ENCODE results near the gene B4GALT5.
A peak's percentile ranks its signal among the peaks of the same experiment; 100 is the strongest.
"Not testable (repeated sequence)": the region's sequence is repeated elsewhere in the genome, so short reads cannot be mapped to it uniquely, and the experiment has no call there.

Gene B4GALT5, protein sequence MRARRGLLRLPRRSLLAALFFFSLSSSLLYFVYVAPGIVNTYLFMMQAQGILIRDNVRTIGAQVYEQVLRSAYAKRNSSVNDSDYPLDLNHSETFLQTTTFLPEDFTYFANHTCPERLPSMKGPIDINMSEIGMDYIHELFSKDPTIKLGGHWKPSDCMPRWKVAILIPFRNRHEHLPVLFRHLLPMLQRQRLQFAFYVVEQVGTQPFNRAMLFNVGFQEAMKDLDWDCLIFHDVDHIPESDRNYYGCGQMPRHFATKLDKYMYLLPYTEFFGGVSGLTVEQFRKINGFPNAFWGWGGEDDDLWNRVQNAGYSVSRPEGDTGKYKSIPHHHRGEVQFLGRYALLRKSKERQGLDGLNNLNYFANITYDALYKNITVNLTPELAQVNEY

DNA sequence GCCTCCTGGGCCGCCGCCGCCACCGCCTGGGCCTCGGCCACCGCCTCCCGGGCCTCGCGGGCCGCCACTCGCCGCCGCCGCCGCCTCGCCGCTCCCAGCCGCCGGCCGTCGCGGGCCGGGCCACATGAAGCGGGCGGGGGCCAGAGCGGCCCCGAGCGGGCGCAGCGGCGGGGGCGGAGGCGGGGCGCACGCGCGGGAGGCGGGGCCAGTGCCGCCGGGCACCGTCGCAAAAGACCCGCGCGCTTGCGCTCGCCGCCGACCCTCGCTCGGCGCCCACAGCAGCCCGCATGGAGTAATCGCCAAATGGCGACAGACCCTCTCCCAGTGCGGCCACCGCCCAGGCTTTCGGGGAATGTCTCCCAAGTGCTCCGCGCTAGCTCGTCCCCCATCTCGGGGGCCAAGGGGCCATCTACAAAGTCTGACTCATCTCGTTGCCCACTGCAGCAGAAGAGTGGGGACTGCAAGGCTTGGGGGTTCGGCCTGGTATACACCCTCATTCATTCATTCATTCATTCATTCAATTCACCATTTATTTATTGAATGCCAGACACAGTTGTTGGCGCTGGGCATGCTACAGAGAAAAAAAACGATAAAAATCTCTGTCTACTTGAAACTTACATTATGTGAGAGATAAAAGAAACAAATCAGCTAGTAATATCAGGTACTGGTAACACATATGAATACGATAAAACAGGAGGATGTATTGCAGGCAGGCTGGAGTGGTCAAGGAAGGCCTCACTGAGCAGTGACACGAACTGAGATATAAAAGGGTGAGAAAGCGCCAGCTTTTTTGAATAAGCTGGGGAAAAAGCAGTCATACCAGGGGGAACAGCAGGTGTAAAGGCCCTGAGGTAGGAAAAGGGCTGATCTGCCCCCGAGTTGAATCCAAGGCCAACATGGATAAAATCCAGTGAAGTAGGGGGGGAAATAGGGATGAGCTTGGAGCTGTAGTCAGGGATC is at the start of gene B4GALT5:
Gene B4GALT5, minus strand, starts transcription at position 126 of the 960 bp plus-strand sequence. CDS start 188 bp downstream, outside the sequence.
- TF ChIP-seq, protein P1, sequence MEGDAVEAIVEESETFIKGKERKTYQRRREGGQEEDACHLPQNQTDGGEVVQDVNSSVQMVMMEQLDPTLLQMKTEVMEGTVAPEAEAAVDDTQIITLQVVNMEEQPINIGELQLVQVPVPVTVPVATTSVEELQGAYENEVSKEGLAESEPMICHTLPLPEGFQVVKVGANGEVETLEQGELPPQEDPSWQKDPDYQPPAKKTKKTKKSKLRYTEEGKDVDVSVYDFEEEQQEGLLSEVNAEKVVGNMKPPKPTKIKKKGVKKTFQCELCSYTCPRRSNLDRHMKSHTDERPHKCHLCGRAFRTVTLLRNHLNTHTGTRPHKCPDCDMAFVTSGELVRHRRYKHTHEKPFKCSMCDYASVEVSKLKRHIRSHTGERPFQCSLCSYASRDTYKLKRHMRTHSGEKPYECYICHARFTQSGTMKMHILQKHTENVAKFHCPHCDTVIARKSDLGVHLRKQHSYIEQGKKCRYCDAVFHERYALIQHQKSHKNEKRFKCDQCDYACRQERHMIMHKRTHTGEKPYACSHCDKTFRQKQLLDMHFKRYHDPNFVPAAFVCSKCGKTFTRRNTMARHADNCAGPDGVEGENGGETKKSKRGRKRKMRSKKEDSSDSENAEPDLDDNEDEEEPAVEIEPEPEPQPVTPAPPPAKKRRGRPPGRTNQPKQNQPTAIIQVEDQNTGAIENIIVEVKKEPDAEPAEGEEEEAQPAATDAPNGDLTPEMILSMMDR (IDR thresholded peaks at IDR 0.05; ENCODE audit: unreplicated experiment in 3 of 3) = no peak
- Mint-ChIP-seq H3K36me3 (ENCODE audit: low read depth) (peaks cover 3% of the 10 kb centered on the region), H3K27me3 (ENCODE audit: low read depth) (peaks cover 3% of the 10 kb centered on the region), H3K27ac (peak within 1 kb of the TSS; percentile 57 to 94 (median 89)), H3K4me3 (peak within 1 kb of the TSS; percentile 93 to 99 (median 96)), H3K4me1 (peaks cover 31% of the 10 kb centered on the region), H3K9me3 (no peaks in the 10 kb centered on the region)

DNA sequence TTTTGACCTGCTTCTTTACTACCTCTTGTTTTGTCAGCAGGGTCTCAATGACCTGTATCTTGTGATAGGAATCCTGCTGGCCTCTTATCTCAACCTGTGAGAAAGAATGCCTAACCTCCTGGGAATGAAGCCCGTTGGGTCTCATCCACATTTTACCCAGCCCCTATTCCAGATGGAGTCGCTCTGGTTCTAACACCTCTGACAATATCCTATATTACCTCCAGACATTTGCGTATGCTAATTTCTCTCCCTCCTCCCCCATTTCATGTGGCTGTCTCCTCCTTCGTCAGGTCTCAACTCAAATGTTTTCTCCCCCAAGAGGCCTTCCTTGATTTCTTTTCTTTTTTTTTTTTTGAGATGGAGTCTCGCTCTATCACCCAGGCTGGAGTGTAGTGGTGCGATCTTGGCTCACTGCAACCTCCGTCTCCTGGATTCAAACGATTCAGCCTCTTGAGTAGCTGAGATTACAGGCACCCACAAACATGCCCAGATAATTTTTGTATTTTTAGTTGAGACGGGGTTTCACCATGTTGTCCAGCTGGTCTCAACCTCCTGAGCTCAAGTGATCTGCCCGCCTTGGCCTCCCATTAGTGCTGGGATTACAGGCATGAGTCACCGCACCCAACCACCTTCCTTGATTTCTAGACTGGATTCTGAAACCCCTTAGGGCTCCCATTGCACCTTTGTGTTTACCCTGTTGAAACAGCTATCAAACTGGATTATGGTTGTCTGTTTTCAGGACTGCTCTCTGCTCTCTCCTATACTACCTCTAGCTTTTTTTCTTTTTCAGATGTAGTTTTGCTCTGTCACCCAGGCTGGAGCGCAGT is 49.5 kb upstream of the B4GALT5 start:
- Mint-ChIP-seq H3K9me3 (peaks cover 2% of the 10 kb centered on the region), H3K4me1 (peaks cover 26% of the 10 kb centered on the region), H3K4me3 (no peak overlapping the region), H3K27ac (peak overlapping the region in 2 of 3 experiments; percentile 43 to 86), H3K27me3 (ENCODE audit: low read depth) (peaks cover 4% of the 10 kb centered on the region), H3K36me3 (ENCODE audit: low read depth) (no peaks in the 10 kb centered on the region)
- TF ChIP-seq, protein P1 (IDR thresholded peaks at IDR 0.05; ENCODE audit: unreplicated experiment in 3 of 3) = no peak

DNA sequence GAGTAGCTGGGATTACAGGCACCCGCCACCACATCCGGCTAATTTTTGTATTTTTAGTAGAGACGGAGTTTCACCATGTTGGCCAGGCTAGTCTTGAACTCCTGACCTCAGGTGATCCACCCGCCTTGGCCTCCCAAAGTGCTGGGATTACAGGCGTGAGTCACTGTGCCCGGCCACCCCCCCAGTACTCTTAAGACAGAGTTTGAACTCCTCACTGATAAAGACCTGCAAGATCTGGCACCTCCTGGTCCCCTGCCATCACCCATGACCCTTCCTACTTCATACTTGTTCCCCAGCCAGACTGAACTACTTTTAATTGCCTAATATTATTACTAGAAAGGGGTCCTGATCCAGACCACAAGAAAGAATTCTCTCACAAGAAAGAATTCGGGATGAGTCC is 48.2 kb upstream of the B4GALT5 start:
- not testable (repeated sequence) for H3K9me3 Mint-ChIP-seq; H3K36me3 Mint-ChIP-seq (ENCODE audit: low read depth); H3K4me3 Mint-ChIP-seq; H3K27me3 Mint-ChIP-seq (ENCODE audit: low read depth); H3K27ac Mint-ChIP-seq
- H3K4me1 Mint-ChIP-seq = peaks cover 24% of the 10 kb centered on the region

DNA sequence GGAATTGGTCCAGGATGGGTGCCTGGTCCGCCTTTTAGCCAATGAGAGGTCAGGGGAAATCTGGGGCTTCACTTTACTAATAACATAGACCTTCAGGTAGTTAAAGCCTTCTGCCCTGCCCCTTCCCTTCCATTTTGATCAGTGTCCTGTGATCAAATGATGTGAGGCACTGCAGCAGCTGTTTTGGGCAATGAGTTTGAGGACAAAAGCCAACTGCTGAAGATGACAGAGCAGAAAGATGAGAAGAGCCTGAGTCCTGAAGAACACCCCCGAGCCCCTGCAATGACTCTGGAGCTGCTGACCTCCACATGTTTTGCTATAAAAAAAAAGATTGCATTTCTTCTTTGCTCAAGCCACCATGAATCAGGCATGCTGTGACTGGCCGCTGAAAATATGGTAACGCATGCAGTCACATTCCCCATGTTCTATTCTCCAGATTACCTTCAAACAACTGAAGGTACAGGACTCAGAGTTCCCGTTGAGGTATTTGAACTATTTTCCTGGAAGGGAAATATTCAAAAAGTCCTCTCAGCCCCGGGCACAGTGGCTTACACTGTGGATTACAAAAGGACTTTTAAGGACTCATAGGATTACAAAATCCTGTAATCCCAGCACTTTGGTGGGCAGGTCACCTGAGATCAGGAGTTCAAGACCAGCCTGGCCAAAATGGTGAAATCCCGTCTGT is 45.7 kb upstream of the B4GALT5 start:
- Mint-ChIP-seq H3K4me3 (no peak overlapping the region), H3K27me3 (ENCODE audit: low read depth) (peaks cover 7% of the 10 kb centered on the region), H3K9me3 (peaks cover 5% of the 10 kb centered on the region), H3K36me3 (ENCODE audit: low read depth) (no peaks in the 10 kb centered on the region), H3K4me1 (peaks cover 12% of the 10 kb centered on the region), H3K27ac (no peak overlapping the region)
- TF ChIP-seq, protein P1 (IDR thresholded peaks at IDR 0.05; ENCODE audit: unreplicated experiment in 3 of 3) = no peak

DNA sequence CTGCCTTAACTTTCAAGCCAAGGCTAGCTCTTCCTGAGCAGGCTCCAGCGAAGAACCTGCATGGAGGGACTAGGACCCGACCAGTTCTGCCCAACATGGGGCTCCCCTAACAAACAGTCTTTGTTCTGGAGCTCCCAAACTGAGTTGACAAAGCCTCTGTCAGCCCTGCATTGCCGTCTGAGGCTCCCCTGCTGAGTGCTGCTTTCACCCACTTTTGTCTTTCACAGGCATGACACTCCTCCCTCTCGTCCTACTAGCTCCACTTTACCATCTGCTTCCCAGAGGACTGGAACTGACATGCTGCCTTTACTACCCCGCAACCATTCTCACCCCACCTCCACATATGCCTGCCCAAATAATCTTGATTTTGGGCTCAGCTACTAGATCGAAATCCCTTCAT is 45.1 kb upstream of the B4GALT5 start:
- TF ChIP-seq, protein P1 (IDR thresholded peaks at IDR 0.05; ENCODE audit: unreplicated experiment in 3 of 3) = no peak
- no peaks in the 10 kb centered on the region for H3K36me3 Mint-ChIP-seq (ENCODE audit: low read depth)
- no peak overlapping the region for H3K4me3 Mint-ChIP-seq
- peaks cover 7% of the 10 kb centered on the region for H3K27me3 Mint-ChIP-seq (ENCODE audit: low read depth)
- H3K9me3 Mint-ChIP-seq = peaks cover 5% of the 10 kb centered on the region
- H3K4me1 Mint-ChIP-seq = peaks cover 8% of the 10 kb centered on the region
- peak overlapping the region in 1 of 3 experiments; percentile 6 for H3K27ac Mint-ChIP-seq

All from nephron (organoid).